NT2/D1 (cell line): ENCODE measurements around the gene ZNF689.

Source experiments
- SUZ12 ChIP-seq: IDR thresholded peaks from 2 replicates; pipeline ENCODE4 v1.6.1; 2011; ENCODE audit not compliant: insufficient read length, insufficient read depth; ENCODE audit errors: extremely low read depth
- ZNF274 ChIP-seq: IDR thresholded peaks from 2 replicates; pipeline ENCODE4 v1.6.1; 2011; ENCODE audit warnings: mild to moderate bottlenecking, low read depth, low read length

GRCh38 chr16:30559690-30560089 is 50.5 kb downstream of the ZNF689 start:
- TF ChIP-seq SUZ12: no peak
- no peak for TF ChIP-seq ZNF274
